SK-N-MC (cell line): ENCODE data around the gene ASB15.
A peak's percentile ranks its signal among the peaks of the same experiment; 100 is the strongest.
"Not testable (repeated sequence)": the region's sequence is repeated elsewhere in the genome, so short reads cannot be mapped to it uniquely, and the experiment has no call there.

ENCODE experiments used
- DNase-seq: peaks from one replicate; pipeline ENCODE4 v3.0.0-alpha.2; 2011; ENCODE audit warnings: low read depth, low spot score
- H3K27ac ChIP-seq: fragments of 200-600 bp; sonication (generic); 2 replicates; pipeline ENCODE4 v1.5.1; 2016; ENCODE audit warnings: mixed run types
- H3K36me3 ChIP-seq: fragments of 200-600 bp; sonication (generic); 2 replicates; pipeline ENCODE4 v1.6.1; 2017; ENCODE audit warnings: antibody characterized with exemption, low read length, mixed read lengths; ENCODE audit not compliant: insufficient read depth
- H3K4me3 ChIP-seq: fragments of 200-600 bp; sonication (generic); 2 replicates; pipeline ENCODE4 v1.5.1; 2016
- H3K9ac ChIP-seq: fragments of 200-600 bp; sonication (generic); 2 replicates; pipeline ENCODE4 v1.8.0; 2017; ENCODE audit warnings: mixed run types, mixed read lengths; ENCODE audit not compliant: insufficient read length
- H3K9me3 ChIP-seq: fragments of 200-600 bp; sonication (generic); 2 replicates; pipeline ENCODE4 v1.6.1; 2017; ENCODE audit warnings: low read depth, mild to moderate bottlenecking, antibody characterized with exemption, low read length, moderate library complexity, mixed read lengths
- EZH2 ChIP-seq: fragments of 200-600 bp; sonication (generic); IDR thresholded peaks from one replicate; pipeline ENCODE4 v1.6.1; 2017; ENCODE audit warnings: antibody characterized with exemption
- FOXP2 ChIP-seq: optimal IDR thresholded peaks from 2 replicates; pipeline ENCODE3; 2011; ENCODE audit warnings: mild to moderate bottlenecking, moderate library complexity; ENCODE audit not compliant: insufficient read depth; ENCODE audit errors: extremely low read length, control extremely low read depth
- POLR2AphosphoS5 ChIP-seq: IDR thresholded peaks from 2 replicates; pipeline ENCODE4 v1.6.1; 2012; ENCODE audit warnings: mild to moderate bottlenecking, low read depth, low read length, borderline replicate concordance

ASB15 gene

DNA sequence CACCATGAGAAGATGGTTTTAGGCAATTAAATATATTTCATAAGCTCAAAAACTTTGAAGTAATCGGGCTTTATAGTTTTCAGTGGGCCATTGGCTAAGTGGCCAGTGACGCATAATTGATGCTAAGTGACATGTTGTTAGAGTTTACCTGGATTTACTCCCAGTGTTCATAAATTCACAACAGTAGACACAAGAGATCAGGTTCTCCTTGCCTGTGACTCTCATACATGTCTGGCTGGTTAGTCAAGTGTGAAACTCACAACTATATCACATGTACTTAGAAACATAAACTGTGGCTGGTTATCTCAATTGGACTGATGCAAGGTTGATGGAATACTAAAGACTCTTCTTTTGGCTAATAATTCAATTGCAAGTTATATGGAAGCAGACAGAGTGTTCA is 26.2 kb downstream of the ASB15 start:
- H3K9me3 ChIP-seq = no peaks in the 10 kb centered on the region
- H3K27ac ChIP-seq = no peak overlapping the region
- no peak for DNase-seq
- H3K36me3 ChIP-seq = no peaks in the 10 kb centered on the region
- H3K9ac ChIP-seq = no peak overlapping the region
- TF ChIP-seq POLR2AphosphoS5 (no peak), EZH2 (no peak), FOXP2 (no peak)
- no peak overlapping the region for H3K4me3 ChIP-seq

DNA sequence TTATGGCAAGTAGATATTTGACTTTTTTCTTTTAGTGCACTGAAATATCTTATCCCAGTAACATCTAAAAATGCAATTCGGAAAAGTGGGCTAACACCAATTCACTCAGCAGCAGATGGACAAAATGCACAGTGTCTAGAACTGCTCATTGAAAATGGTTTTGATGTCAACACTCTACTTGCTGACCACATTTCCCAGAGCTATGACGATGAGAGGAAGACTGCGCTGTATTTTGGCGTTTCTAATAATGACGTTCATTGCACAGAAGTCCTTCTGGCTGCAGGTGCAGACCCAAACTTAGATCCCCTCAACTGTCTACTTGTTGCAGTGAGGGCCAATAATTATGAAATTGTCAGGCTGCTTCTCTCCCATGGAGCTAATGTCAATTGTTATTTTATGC is 27.2 kb downstream of the ASB15 start:
- Histone ChIP-seq H3K36me3 (no peaks in the 10 kb centered on the region), H3K9ac (no peak overlapping the region), H3K9me3 (no peaks in the 10 kb centered on the region), H3K27ac (no peak overlapping the region), H3K4me3 (no peak overlapping the region)
- DNase-seq = no peak
- no peak for TF ChIP-seq POLR2AphosphoS5
- TF ChIP-seq FOXP2 = no peak
- TF ChIP-seq EZH2 = no peak

DNA sequence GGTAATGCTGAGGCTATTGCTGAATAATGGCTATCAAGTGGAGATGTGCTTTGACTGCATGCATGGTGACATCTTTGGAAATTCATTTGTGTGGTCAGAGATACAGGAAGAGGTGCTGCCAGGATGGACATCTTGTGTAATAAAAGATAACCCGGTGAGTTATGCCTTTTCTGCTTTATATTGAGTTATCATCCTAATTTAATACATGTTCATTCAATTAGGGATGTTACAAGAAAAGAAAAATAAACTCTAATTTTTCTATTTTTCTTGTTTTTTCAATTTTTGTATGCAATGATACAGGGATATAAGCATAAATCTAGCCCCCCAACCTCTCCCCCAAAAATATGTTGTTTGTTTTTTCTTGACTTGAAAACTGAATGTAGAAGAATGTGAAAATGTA is 27.7 kb downstream of the ASB15 start:
- H3K27ac ChIP-seq = no peak overlapping the region
- H3K36me3 ChIP-seq = no peaks in the 10 kb centered on the region
- DNase-seq = no peak
- no peaks in the 10 kb centered on the region for H3K9me3 ChIP-seq
- H3K4me3 ChIP-seq = no peak overlapping the region
- H3K9ac ChIP-seq = no peak overlapping the region
- TF ChIP-seq POLR2AphosphoS5 (no peak), EZH2 (no peak), FOXP2 (no peak)

DNA sequence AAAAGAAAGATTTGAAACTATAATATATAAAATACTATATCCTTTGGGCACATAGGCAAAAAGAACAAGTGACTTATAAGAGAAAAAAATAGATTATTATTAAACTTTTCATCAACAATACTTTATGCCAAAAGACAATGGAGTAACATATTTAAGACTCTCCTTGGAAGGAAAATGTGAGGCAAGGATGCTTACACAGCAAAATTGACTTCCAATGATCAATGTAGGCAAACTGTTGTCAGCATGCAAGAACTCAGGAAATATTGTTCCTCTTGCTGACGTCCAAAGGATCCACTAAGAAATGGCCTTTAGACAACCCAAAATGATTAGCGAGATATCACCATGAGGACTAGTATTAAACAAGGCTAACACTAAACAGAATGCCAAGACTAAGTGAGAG is 31.2 kb downstream of the ASB15 start:
- Histone ChIP-seq H3K27ac (no peak overlapping the region), H3K4me3 (no peak overlapping the region), H3K36me3 (no peaks in the 10 kb centered on the region), H3K9me3 (no peaks in the 10 kb centered on the region), H3K9ac (no peak overlapping the region)
- TF ChIP-seq POLR2AphosphoS5 = no peak
- TF ChIP-seq EZH2 = no peak
- TF ChIP-seq FOXP2 = no peak
- no peak for DNase-seq

DNA sequence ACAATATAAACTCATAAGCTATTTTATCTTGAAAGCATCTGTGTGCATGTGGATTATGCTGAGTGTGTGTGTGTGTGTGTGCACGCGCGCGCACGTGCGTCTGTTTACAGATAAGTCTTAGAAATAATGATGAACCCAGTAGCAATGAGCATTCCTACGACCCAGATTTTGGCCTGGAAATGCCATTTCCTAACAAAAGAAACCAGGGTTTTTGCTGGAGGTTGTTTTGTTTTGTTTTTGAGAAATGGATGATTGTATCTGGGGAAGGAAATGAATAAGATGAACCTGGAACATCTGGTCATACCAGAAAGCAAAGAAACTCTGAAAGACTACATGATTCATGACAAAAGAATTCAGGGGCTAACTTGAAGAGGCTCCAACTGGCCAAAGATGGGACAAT is 31.9 kb downstream of the ASB15 start:
- TF ChIP-seq FOXP2 (no peak), POLR2AphosphoS5 (no peak), EZH2 (no peak)
- H3K27ac ChIP-seq = no peak overlapping the region; the same call in 1 of the 2 replicates
- no peaks in the 10 kb centered on the region for H3K9me3 ChIP-seq
- H3K36me3 ChIP-seq = no peaks in the 10 kb centered on the region
- no peak for DNase-seq
- no peak overlapping the region for H3K4me3 ChIP-seq
- H3K9ac ChIP-seq = no peak overlapping the region

GRCh38 chr7:123634011-123634573 is 32.5 kb downstream of the ASB15 start:
- not testable (repeated sequence) for H3K27ac ChIP-seq, H3K9ac ChIP-seq, H3K4me3 ChIP-seq, DNase-seq, H3K9me3 ChIP-seq, H3K36me3 ChIP-seq

DNA sequence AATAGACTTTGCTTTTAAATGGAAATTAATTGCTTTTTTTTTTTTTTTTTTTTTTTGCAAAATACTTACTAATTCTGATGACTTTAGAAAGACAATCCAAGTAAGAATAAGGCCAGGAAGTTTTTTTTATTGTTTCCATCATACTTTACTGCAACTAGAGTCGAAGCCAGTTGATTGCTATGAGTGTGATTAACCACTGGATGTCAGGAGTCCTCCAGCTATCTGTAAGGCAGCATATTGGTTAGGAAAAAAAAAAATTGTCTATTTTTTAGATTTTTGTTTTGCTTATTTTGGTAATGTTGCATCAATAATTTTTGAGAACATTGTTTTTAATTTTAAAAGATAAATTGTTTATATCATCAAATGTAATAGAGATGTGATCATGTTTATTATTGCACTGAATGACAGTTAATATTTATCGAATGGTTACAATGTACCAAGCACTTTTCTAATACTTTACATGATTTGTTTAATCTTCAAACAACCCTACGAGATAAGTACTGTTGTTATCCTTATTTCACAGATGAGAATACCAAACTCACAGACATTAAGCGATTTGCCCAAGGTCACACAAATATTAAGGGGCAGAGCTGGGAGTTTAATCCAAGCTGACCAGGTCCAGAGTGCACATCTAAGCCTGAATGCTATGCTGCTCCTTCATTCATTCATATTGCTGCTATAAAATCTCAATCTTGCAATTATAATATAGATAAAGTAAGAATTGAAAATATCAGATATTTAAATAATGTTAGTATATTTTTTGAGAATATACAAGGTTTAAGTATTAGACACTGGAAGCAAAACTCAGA is 34.1 kb downstream of the ASB15 start:
- TF ChIP-seq FOXP2 (no peak), EZH2 (no peak), POLR2AphosphoS5 (no peak)
- H3K36me3 ChIP-seq = no peaks in the 10 kb centered on the region
- no peaks in the 10 kb centered on the region; the same call in 1 of the 2 replicates for H3K9me3 ChIP-seq
- H3K27ac ChIP-seq = no peak overlapping the region
- H3K4me3 ChIP-seq = no peak overlapping the region
- H3K9ac ChIP-seq = no peak overlapping the region
- no peak for DNase-seq

DNA sequence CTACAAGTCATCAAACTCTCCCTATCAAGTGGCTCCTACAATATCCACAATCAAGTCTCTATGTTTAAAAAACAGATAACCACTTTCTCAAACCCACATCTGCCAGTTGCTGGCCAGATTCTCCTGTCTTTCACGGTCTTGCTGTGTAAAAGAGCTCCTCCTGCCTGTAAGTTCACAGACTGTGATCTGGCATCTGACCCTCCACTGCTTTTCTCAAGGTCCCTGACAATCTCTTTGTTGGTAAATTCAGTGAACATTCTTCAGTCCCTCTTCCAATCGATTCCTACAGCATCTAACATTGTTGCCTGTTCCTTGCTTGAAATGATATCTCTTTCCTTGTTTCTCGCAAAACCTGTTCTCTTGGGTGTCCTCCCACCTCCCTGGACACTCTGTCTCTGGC is 35.6 kb downstream of the ASB15 start:
- peak overlapping the region; percentile 7 for H3K9ac ChIP-seq
- TF ChIP-seq POLR2AphosphoS5 = no peak
- TF ChIP-seq EZH2 = no peak
- TF ChIP-seq FOXP2 = no peak
- H3K9me3 ChIP-seq = no peaks in the 10 kb centered on the region; the same call in 1 of the 2 replicates
- DNase-seq = no peak
- H3K27ac ChIP-seq = no peak overlapping the region
- H3K4me3 ChIP-seq = no peak overlapping the region
- H3K36me3 ChIP-seq = no peaks in the 10 kb centered on the region
